HepG2 (cell line): Measurements from ENCODE around the gene HSF4. TPM values are rescaled to one million over a fixed set of nuclear protein-coding genes. Genes with fewer than 3 reads are reported as not detected.

Experiments used
- AHR ChIP-seq: IDR thresholded peaks from 2 replicates; pipeline ENCODE4 v1.6.1; 2018; ENCODE audit warnings: missing genetic modification reagents, missing compliant biosample characterization
- DNMT3B ChIP-seq: conservative IDR thresholded peaks from 2 replicates; pipeline ENCODE4 v1.6.1; 2016; ENCODE audit warnings: missing biosample characterization, control low read depth
- DRAP1 ChIP-seq: IDR thresholded peaks from 2 replicates; pipeline ENCODE4 v1.6.1; 2016; ENCODE audit warnings: missing genetic modification reagents, missing compliant biosample characterization
- FOXA3 ChIP-seq: IDR thresholded peaks from 2 replicates; pipeline ENCODE4 v1.6.1; 2016; ENCODE audit warnings: missing genetic modification reagents, missing compliant biosample characterization
- IRX3 ChIP-seq: sonication (generic); formaldehyde crosslinking; IDR thresholded peaks from 2 replicates; pipeline ENCODE4 v1.8.1; 2023; ENCODE audit warnings: mild to moderate bottlenecking, low read depth, missing genetic modification reagents, borderline replicate concordance
- MIXL1 ChIP-seq: IDR thresholded peaks from 2 replicates; pipeline ENCODE4 v1.6.1; 2016
- POLR2A ChIP-seq, 2 experiments: IDR thresholded peaks; 2 replicates each; pipeline ENCODE4 v1.6.1; 2011; ENCODE audit warnings: low read depth in 2 of 2, low read length in 2 of 2, mild to moderate bottlenecking in 1 of 2, moderate library complexity in 1 of 2; ENCODE audit not compliant: insufficient read depth in 1 of 2
- RFX3 ChIP-seq: IDR thresholded peaks from 2 replicates; pipeline ENCODE4 v1.6.1; 2016; ENCODE audit warnings: missing biosample characterization, missing genetic modification reagents
- SRY ChIP-seq: sonication (generic); formaldehyde crosslinking; IDR thresholded peaks from 2 replicates; pipeline ENCODE4 v1.8.0; 2022; ENCODE audit warnings: mild to moderate bottlenecking, missing genetic modification reagents
- TFE3 ChIP-seq: IDR thresholded peaks from 2 replicates; pipeline ENCODE4 v1.6.1; 2016
- ZBTB33 ChIP-seq: sonication (generic); formaldehyde crosslinking; IDR thresholded peaks from 2 replicates; pipeline ENCODE4 v1.4.0; 2020; ENCODE audit warnings: missing genetic modification reagents
- ZNF205 ChIP-seq: IDR thresholded peaks from 2 replicates; pipeline ENCODE4 v1.6.1; 2018; ENCODE audit warnings: missing biosample characterization, missing genetic modification reagents
- ZNF256 ChIP-seq: sonication (generic); formaldehyde crosslinking; conservative IDR thresholded peaks from 2 replicates; pipeline ENCODE4 v1.4.0; 2020; ENCODE audit warnings: missing genetic modification reagents
- ZNF446 ChIP-seq: sonication (generic); formaldehyde crosslinking; IDR thresholded peaks from 2 replicates; pipeline ENCODE4 v1.5.0; 2020; ENCODE audit warnings: mild to moderate bottlenecking, missing genetic modification reagents
- ZNF484 ChIP-seq: sonication (generic); formaldehyde crosslinking; IDR thresholded peaks from 2 replicates; pipeline ENCODE4 v1.5.1; 2020; ENCODE audit warnings: mild to moderate bottlenecking, low read depth, missing genetic modification reagents, borderline replicate concordance
- ZNF501 ChIP-seq: sonication (generic); formaldehyde crosslinking; IDR thresholded peaks from 2 replicates; pipeline ENCODE4 v1.5.1; 2020; ENCODE audit warnings: mild to moderate bottlenecking, moderate library complexity, missing genetic modification reagents
- polyA plus RNA-seq, 8 experiments: library from polyadenylated mRNA; depleted of rRNA in 3 of 8; stranded (reverse) in 7 of 8; unstranded in 1 of 8; fragments of >200 nt; fragmentation: Illumina TruSeq in 4 of 8; extraction: Trizol in 4 of 8; gene quantifications; 2 replicates each; pipeline versions ENCODE4 v1.2.1 to v1.2.3, GENCODE V29; 2011 to 2016; ENCODE audit warnings: low read depth in 4 of 8, missing spikeins in 1 of 8, mixed read lengths in 1 of 8; ENCODE audit not compliant: insufficient read depth in 1 of 8
- total RNA-seq, 5 experiments: library from RNA; depleted of rRNA; stranded (reverse); fragments of >200 nt; fragmentation: Illumina TruSeq; extraction: Trizol; gene quantifications; 2 replicates each; pipeline ENCODE4 v1.2.3, GENCODE V29; 2016; ENCODE audit warnings: low read depth in 1 of 5
- TF ChIP-seq, protein P1 (sequence below): sonication (generic); formaldehyde crosslinking; IDR thresholded peaks from 2 replicates; pipeline ENCODE4 v1.4.0; 2020; ENCODE audit warnings: mild to moderate bottlenecking, missing genetic modification reagents
- TF ChIP-seq, protein P2 (sequence below): sonication (generic); formaldehyde crosslinking; conservative IDR thresholded peaks from 2 replicates; pipeline ENCODE4 v1.8.0; 2022; ENCODE audit warnings: mild to moderate bottlenecking, moderate library complexity, missing genetic modification reagents
- TF ChIP-seq, protein P3 (sequence below): sonication (generic); formaldehyde crosslinking; IDR thresholded peaks from 2 replicates; pipeline ENCODE4 v1.8.0; 2022; ENCODE audit warnings: missing genetic modification reagents, low read depth, mild to moderate bottlenecking, borderline replicate concordance
- TF ChIP-seq, protein P4 (sequence below): sonication (generic); formaldehyde crosslinking; IDR thresholded peaks from 2 replicates; pipeline ENCODE4 v1.4.0; 2020; ENCODE audit warnings: missing genetic modification reagents

The HSF4 gene
- total and polyA plus RNA-seq, 2 of the 13 experiments (the other 11 are each of a cell fraction or from before 2014, with no cell fraction given), result 3.5 to 16.9 TPM

GRCh38 chr16:67184995-67185650, 20.6 kb downstream of the HSF4 start (continued):
- TF ChIP-seq ZNF484 (no peak), DNMT3B (CRISPR knock-in tag) (no peak), ZBTB33 (CRISPR knock-in tag) (peak; percentile 89), ZNF501 (peak; percentile 64), SRY (CRISPR knock-in tag) (peak; percentile 84), IRX3 (CRISPR knock-in tag) (no peak; the same call in 1 of the 2 replicates), ZNF205 (CRISPR knock-in tag) (peak; percentile 94), MIXL1 (CRISPR knock-in tag) (peak; percentile 93), TFE3 (peak; percentile 86), RFX3 (CRISPR knock-in tag) (no peak), POLR2A (IDR thresholded peaks at IDR 0.05; ENCODE audit: insufficient read depth in 1 of 2, low read depth in 2 of 2, low read length in 2 of 2) (no peak), DRAP1 (CRISPR knock-in tag) (peak; percentile 81), ZNF256 (CRISPR knock-in tag) (peak; percentile 90; the same call in 1 of the 2 replicates), AHR (CRISPR knock-in tag) (0 out of 2 replicates have a peak, but pooled peaks have one; percentile 91), FOXA3 (CRISPR knock-in tag) (peak; percentile 59), ZNF446 (CRISPR knock-in tag) (no peak)
- TF ChIP-seq, protein P1, sequence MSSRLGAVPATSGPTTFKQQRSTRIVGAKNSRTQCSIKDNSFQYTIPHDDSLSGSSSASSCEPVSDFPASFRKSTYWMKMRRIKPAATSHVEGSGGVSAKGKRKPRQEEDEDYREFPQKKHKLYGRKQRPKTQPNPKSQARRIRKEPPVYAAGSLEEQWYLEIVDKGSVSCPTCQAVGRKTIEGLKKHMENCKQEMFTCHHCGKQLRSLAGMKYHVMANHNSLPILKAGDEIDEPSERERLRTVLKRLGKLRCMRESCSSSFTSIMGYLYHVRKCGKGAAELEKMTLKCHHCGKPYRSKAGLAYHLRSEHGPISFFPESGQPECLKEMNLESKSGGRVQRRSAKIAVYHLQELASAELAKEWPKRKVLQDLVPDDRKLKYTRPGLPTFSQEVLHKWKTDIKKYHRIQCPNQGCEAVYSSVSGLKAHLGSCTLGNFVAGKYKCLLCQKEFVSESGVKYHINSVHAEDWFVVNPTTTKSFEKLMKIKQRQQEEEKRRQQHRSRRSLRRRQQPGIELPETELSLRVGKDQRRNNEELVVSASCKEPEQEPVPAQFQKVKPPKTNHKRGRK, result no peak
- TF ChIP-seq, protein P2, sequence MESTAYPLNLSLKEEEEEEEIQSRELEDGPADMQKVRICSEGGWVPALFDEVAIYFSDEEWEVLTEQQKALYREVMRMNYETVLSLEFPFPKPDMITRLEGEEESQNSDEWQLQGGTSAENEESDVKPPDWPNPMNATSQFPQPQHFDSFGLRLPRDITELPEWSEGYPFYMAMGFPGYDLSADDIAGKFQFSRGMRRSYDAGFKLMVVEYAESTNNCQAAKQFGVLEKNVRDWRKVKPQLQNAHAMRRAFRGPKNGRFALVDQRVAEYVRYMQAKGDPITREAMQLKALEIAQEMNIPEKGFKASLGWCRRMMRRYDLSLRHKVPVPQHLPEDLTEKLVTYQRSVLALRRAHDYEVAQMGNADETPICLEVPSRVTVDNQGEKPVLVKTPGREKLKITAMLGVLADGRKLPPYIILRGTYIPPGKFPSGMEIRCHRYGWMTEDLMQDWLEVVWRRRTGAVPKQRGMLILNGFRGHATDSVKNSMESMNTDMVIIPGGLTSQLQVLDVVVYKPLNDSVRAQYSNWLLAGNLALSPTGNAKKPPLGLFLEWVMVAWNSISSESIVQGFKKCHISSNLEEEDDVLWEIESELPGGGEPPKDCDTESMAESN, result peak; percentile 98
- TF ChIP-seq, protein P3, sequence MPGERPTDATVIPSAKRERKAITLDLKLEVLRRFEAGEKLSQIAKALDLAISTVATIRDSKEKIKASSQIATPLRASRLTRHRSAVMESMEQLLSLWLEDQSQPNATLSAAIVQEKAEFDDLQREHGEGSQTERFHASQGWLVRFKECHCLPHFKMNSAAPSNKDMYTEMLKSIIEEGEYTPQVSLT (CRISPR knock-in tag), result no peak
- TF ChIP-seq, protein P4, sequence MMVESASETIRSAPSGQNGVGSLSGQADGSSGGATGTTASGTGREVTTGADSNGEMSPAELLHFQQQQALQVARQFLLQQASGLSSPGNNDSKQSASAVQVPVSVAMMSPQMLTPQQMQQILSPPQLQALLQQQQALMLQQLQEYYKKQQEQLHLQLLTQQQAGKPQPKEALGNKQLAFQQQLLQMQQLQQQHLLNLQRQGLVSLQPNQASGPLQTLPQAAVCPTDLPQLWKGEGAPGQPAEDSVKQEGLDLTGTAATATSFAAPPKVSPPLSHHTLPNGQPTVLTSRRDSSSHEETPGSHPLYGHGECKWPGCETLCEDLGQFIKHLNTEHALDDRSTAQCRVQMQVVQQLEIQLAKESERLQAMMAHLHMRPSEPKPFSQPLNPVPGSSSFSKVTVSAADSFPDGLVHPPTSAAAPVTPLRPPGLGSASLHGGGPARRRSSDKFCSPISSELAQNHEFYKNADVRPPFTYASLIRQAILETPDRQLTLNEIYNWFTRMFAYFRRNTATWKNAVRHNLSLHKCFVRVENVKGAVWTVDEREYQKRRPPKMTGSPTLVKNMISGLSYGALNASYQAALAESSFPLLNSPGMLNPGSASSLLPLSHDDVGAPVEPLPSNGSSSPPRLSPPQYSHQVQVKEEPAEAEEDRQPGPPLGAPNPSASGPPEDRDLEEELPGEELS (CRISPR knock-in tag), result peak; percentile 74
